Hematopoietic multipotent progenitor cell treated with erythropoietin and hydrocortisone succinate and interleukin-3 and kit ligand, for 8 days (in vitro differentiated cells): ENCODE measurements around the gene CERCAM.

ENCODE experiments used
- DNase-seq: peaks from one replicate; pipeline ENCODE4 v3.0.0-alpha.2; 2015

The CERCAM gene

GRCh38 chr9:128420651-128421481 lies at the start of gene CERCAM:
Gene CERCAM (plus strand): TSS chr9:128420857. CDS start chr9:128420878, 21 bp downstream.
- no peak for DNase-seq

GRCh38 chr9:128371630-128372117 lies 49.0 kb upstream of the CERCAM start:
- peak; percentile 14 for DNase-seq

- peak; percentile 88 for DNase-seq
These were observed 48.4 kb upstream of the CERCAM start for GRCh38 chr9:128372188-128372641.

GRCh38 chr9:128372784-128373183 lies 47.9 kb upstream of the CERCAM start:
- DNase-seq, result peak; percentile 50

- DNase-seq, result no peak
These were observed 46.4 kb upstream of the CERCAM start for GRCh38 chr9:128374221-128374675.

GRCh38 chr9:128375865-128376264 lies 44.8 kb upstream of the CERCAM start:
- DNase-seq, result no peak

GRCh38 chr9:128382261-128382660 lies 38.4 kb upstream of the CERCAM start:
- no peak for DNase-seq

- DNase-seq, result no peak
These were observed 37.5 kb upstream of the CERCAM start for GRCh38 chr9:128383007-128383753.

- DNase-seq, result no peak
These were observed 36.9 kb upstream of the CERCAM start for GRCh38 chr9:128383791-128384190.

- DNase-seq, result no peak
These were observed 35.7 kb upstream of the CERCAM start for GRCh38 chr9:128384801-128385495.

GRCh38 chr9:128385496-128386460 lies 34.9 kb upstream of the CERCAM start:
- DNase-seq, result no peak

- DNase-seq, result no peak
These were observed 32.5 kb upstream of the CERCAM start for GRCh38 chr9:128388150-128388549.

- DNase-seq, result no peak
These were observed 31.1 kb upstream of the CERCAM start for GRCh38 chr9:128389395-128390149.

GRCh38 chr9:128390150-128390812 lies 30.4 kb upstream of the CERCAM start:
- DNase-seq, result no peak

- no peak for DNase-seq
These were observed 29.6 kb upstream of the CERCAM start for GRCh38 chr9:128390813-128391711.

- no peak for DNase-seq
These were observed 28.7 kb upstream of the CERCAM start for GRCh38 chr9:128391956-128392301.

GRCh38 chr9:128392302-128393144 lies 28.1 kb upstream of the CERCAM start:
- no peak for DNase-seq

GRCh38 chr9:128393145-128393775 lies 27.4 kb upstream of the CERCAM start:
- DNase-seq, result no peak
